ENCODE data around the gene RPS27. TPM values are rescaled to one million over a fixed set of nuclear protein-coding genes. Genes with fewer than 3 reads are reported as not detected.
A peak's percentile ranks its signal among the peaks of the same experiment; 100 is the strongest.

The RPS27 gene
- total and polyA plus RNA-seq, 2 of the 13 experiments (the other 11 are each of a cell fraction or from before 2014, with no cell fraction given) = 3,737 to 9,964 TPM

GRCh38 chr1:153958111-153958960, 32.2 kb upstream of the RPS27 start, which contains the start of gene CRTC2 (continued):
- peak; percentile 54; the same call in 1 of the 2 replicates for TF ChIP-seq DR1 (CRISPR knock-in tag; IDR thresholded peaks at IDR 0.05)
- TF ChIP-seq HNF4G (IDR thresholded peaks at IDR 0.05; ENCODE audit: borderline replicate concordance, low read depth, low read length) = no peak
- no peak for TF ChIP-seq HNF4G (CRISPR knock-in tag; IDR thresholded peaks at IDR 0.05; ENCODE audit: borderline replicate concordance, low read depth)
- TF ChIP-seq, protein P1, sequence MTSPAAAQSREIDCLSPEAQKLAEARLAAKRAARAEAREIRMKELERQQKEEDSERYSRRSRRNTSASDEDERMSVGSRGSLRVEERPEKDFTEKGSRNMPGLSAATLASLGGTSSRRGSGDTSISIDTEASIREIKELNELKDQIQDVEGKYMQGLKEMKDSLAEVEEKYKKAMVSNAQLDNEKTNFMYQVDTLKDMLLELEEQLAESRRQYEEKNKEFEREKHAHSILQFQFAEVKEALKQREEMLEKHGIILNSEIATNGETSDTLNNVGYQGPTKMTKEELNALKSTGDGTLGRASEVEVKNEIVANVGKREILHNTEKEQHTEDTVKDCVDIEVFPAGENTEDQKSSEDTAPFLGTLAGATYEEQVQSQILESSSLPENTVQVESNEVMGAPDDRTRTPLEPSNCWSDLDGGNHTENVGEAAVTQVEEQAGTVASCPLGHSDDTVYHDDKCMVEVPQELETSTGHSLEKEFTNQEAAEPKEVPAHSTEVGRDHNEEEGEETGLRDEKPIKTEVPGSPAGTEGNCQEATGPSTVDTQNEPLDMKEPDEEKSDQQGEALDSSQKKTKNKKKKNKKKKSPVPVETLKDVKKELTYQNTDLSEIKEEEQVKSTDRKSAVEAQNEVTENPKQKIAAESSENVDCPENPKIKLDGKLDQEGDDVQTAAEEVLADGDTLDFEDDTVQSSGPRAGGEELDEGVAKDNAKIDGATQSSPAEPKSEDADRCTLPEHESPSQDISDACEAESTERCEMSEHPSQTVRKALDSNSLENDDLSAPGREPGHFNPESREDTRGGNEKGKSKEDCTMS (CRISPR knock-in tag; conservative IDR thresholded peaks at IDR 0.05) = no peak
- TF ChIP-seq ZSCAN22 (CRISPR knock-in tag; IDR thresholded peaks at IDR 0.05) = no peak
- TF ChIP-seq TOE1 (CRISPR knock-in tag; IDR thresholded peaks at IDR 0.05) = no peak
- no peak for TF ChIP-seq ZNF552 (CRISPR knock-in tag; IDR thresholded peaks at IDR 0.05; ENCODE audit: borderline replicate concordance)
- TF ChIP-seq ZSCAN31 (CRISPR knock-in tag; IDR thresholded peaks at IDR 0.05; ENCODE audit: low read depth) = peak; percentile 62; the same call in 1 of the 2 replicates
- no peak for TF ChIP-seq ZMYM3 (CRISPR knock-in tag; IDR thresholded peaks at IDR 0.05)
- TF ChIP-seq, protein P2, sequence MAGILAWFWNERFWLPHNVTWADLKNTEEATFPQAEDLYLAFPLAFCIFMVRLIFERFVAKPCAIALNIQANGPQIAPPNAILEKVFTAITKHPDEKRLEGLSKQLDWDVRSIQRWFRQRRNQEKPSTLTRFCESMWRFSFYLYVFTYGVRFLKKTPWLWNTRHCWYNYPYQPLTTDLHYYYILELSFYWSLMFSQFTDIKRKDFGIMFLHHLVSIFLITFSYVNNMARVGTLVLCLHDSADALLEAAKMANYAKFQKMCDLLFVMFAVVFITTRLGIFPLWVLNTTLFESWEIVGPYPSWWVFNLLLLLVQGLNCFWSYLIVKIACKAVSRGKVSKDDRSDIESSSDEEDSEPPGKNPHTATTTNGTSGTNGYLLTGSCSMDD (CRISPR knock-in tag; IDR thresholded peaks at IDR 0.05) = 0 out of 2 replicates have a peak, but pooled peaks have one; percentile 74
- TF ChIP-seq ZNF878 (CRISPR knock-in tag; IDR thresholded peaks at IDR 0.05) = peak; percentile 75; the same call in 1 of the 2 replicates
- no peak for TF ChIP-seq ZNF326 (CRISPR knock-in tag; IDR thresholded peaks at IDR 0.05; ENCODE audit: borderline replicate concordance)
- peak; percentile 84; the same call in 1 of the 2 replicates for TF ChIP-seq ZNF776 (CRISPR knock-in tag; IDR thresholded peaks at IDR 0.05)
- no peak for TF ChIP-seq ZNF253 (CRISPR knock-in tag; IDR thresholded peaks at IDR 0.05; ENCODE audit: borderline replicate concordance)
- peak; percentile 99 for TF ChIP-seq FOXK1 (CRISPR knock-in tag; IDR thresholded peaks at IDR 0.05; ENCODE audit: borderline replicate concordance, low read depth)
- TF ChIP-seq MTF2 (CRISPR knock-in tag; IDR thresholded peaks at IDR 0.05; ENCODE audit: borderline replicate concordance) = no peak
- TF ChIP-seq ZFP41 (CRISPR knock-in tag; IDR thresholded peaks at IDR 0.05; ENCODE audit: borderline replicate concordance) = no peak
- no peak for TF ChIP-seq ATM (IDR thresholded peaks at IDR 0.05; ENCODE audit: borderline replicate concordance)
- 0 out of 2 replicates have a peak, but pooled peaks have one; percentile 60 for TF ChIP-seq ZNF670 (CRISPR knock-in tag; IDR thresholded peaks at IDR 0.05; ENCODE audit: borderline replicate concordance)
- no peak for TF ChIP-seq AFF4 (CRISPR knock-in tag; IDR thresholded peaks at IDR 0.05)
- no peak for TF ChIP-seq TCF12 (IDR thresholded peaks at IDR 0.05)
- TF ChIP-seq TCF12 (CRISPR knock-in tag; IDR thresholded peaks at IDR 0.05) = no peak
